ENCODE results near the gene SPATA2L.

Gene SPATA2L, protein sequence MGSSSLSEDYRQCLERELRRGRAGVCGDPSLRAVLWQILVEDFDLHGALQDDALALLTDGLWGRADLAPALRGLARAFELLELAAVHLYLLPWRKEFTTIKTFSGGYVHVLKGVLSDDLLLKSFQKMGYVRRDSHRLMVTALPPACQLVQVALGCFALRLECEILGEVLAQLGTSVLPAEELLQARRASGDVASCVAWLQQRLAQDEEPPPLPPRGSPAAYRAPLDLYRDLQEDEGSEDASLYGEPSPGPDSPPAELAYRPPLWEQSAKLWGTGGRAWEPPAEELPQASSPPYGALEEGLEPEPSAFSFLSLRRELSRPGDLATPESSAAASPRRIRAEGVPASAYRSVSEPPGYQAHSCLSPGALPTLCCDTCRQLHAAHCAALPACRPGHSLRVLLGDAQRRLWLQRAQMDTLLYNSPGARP

DNA sequence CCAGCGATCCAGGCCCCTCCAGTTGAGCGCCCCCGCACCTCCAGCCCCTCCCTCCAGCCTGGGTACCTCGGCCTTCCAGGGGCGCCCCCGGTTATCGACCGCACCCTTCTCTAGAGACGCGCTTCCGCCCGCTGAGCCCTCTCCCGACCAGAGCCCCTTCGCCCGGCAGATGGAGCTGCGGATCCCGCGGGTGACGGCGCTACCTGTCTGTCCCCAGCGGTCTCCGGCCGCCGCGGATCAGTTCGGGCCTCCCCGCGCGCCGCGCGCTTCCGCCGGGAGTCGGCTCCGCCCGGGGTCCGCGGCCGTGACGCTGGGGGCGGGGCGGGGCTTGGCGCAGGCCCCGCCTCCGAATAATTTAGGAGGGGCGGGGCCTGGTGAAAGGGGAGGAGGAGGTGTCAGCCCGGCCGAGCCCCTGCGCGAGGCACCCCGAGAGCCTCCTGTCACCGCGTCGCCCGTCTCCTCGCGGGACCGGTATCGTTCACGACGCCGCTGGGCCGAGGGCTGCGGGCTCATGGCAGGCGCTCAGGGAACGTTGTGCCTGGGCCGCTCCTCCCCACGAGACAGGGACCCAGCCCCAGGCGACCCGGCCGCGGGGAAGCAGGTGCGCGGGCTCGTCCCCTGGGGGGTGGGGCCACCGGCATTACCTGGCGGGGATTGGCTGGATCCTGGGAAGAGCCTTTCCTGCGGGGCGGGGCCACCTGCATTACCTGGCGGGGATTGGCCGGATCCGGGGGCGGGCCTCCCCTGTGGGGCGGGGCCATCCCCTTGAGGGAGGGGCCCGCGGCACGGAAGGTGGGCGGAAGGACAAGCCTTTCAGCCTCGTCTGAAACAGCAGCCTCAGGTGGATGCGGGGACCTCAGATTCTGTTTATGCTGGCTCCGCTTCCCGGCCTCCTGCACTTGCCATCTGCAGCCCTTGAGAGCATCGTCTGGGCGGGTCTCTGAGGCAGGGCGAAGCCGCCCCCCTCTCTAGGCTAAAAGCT is at the start of gene SPATA2L:
Gene SPATA2L (minus strand): TSS at position 281 of the 982 bp plus-strand sequence. CDS start 473 bp downstream, outside the sequence.
- peak; percentile 92 to 95 for DNase-seq (ENCODE audit: low read depth in 2 of 2)

DNA sequence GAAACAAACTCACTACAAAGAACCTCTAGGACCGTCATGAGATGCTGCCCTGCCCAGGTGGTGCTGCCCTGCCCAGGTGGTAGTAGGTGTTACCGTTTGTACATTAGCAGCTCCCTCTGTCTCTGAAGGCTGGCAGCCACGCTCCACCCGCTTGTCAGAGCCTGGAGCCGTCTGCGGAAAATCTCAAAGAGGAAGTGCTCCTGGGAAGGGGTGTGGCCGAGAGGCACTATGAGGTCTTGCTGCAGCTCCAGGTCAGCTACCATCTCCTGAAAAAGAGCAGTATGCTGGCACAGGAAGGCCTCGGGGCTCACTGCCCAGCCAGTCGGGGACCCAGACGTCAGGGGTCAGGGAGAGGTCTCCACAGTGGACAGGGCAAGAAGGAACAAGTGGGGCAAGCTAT is 48.1 kb upstream of the SPATA2L start:
- DNase-seq (ENCODE audit: low read depth in 2 of 2) = no peak

DNA sequence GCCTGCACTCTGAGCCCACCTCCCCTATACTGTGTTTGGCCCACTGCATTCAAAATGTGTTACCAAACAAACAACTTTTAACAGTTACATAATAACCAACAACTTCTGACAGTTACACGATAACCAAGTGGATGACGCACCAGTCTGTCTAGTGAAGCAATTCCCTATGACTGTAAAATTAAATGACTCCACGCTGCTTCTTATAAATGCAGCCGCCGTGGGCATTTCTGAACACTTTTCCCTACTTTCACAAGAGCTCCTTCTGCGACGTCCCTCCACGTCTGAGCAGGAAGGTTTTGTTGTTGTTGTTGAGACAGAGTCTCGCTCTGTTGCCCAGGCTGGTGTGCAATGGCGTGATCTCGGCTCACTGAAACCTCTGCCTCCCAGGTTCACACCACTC is 47.4 kb upstream of the SPATA2L start:
- DNase-seq (ENCODE audit: low read depth in 2 of 2) = no peak

DNA sequence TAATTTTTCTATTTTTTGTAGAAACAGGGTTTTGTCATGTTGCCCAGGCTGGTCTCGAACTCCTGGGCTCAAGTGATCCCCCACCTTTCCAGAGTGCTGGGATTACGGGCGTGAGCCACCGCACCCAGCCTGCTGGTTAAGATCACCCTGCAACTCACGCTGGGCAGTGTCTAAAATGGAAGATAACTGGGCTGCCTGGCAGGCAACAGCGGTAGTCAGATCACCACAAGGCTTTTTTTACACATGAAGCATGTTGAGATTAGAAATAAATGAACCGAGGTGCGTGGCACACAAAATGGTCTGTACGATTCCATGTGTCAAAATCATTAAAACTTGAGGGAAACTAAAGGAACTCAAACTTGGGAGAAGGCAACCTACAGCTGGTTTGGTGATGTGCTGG is 46.6 kb upstream of the SPATA2L start:
- DNase-seq (ENCODE audit: low read depth in 2 of 2) = no peak

DNA sequence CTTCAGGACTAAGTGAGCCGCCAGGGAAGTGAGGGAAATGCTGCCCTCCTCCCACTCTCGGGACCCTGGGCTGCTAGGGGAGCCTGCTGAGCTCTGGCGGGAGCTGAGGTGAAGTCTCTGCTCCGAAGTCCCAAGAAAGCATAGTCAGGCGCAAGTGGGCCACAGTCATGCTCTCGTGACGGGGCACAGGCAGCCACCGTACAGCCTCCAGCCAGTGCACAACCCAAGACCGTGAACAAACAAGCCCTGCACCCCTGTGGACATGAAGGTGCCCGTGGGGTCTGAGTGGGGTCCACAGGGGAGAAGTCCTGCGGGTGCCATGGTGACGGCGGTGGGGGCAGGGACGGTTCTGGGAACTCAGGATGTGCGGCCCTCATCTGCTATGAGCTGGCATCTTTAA is 44.5 kb upstream of the SPATA2L start:
- no peak for DNase-seq (ENCODE audit: low read depth in 2 of 2)

DNA sequence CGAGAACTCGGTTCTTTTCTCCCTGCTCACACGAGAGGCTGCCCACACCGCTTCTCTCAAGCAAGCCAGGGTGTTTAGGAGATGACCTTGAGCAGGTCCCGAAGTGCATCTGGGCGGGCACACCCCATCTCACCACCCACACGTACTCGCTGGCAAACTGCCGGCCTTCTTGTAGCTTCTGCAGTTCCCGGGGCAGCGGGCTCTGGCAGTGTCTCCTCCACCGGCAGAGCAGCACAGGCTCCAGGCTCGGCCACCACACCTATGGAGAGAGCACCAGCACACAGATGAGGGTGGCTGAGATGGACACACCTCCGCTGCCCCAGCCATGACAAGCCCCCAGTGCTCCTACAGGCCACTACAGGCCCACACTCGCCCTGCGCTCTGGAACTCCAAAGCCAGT is 43.3 kb upstream of the SPATA2L start:
- no peak for DNase-seq (ENCODE audit: low read depth in 2 of 2)

DNA sequence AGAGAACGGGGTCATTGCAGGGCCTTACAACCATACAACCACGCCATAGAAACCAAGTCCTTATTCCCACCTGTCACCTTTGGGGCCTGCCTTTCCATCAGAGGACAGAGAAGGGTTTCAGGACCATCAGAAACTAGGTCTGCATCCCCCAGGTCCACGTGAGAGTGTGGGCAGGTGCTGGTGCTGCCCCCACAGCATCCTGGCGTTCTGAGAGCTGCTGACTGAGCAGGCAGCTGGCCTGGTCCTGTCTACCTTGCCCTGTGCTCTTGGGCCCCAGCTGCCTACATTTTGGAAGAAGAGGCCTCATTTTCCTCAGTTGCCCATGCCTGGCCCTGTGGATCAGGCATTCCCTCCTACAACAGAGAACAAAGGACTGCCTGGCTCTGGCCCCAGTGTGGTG is 41.4 kb upstream of the SPATA2L start:
- no peak for DNase-seq (ENCODE audit: low read depth in 2 of 2)

DNA sequence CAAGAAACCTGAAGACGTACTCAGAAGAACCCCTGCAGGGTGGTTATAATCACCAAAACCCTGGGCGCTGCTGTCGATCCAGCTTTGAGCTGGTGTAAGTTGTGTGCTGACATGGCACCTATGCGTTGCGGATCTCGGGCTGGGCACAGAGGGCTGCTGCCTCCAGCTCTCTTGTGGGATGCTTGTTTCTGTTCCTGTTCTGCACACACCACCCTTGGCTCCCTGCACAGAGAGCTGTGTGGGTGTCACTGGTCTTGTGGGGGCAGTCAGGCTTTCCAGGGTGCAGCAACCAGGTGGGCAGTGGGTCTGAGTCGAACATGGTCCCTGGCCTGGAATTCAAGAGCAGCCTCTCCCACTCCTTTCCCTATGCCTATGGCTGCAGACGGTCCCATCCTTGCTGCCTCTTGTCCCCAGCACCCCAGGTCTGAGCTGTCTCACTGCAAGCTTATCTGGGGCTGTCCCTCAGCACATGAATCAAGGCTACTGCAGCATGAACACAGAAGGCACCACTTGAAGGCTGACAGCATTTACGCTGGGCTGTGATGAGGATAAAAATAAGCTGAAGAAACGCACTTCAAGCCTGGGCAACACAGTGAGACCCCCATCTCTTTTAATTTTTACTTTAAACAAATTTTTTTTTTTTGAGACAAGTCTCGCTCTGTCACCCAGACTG is 40.0 kb upstream of the SPATA2L start:
- no peak for DNase-seq (ENCODE audit: low read depth in 2 of 2)

DNA sequence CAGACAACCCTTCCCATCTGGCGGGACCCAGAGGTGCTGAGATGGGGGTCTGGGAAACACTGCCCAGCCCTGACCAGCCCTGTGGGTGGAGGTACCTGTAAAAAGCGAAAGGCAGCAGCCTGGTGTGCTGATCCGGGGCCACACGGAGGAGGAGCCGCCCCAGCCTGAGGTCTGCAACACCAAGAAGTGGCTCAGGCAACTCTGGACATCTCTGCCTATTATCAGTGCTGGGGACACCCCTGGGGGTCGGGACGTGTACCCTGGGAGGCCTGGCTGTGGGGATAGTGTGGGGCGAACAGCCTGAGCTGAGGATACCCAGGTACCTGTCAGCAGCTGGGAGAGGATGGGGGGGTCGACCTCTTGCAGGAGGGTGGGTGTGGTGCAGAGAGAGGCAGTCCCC is 37.9 kb upstream of the SPATA2L start:
- no peak for DNase-seq (ENCODE audit: low read depth in 2 of 2)

DNA sequence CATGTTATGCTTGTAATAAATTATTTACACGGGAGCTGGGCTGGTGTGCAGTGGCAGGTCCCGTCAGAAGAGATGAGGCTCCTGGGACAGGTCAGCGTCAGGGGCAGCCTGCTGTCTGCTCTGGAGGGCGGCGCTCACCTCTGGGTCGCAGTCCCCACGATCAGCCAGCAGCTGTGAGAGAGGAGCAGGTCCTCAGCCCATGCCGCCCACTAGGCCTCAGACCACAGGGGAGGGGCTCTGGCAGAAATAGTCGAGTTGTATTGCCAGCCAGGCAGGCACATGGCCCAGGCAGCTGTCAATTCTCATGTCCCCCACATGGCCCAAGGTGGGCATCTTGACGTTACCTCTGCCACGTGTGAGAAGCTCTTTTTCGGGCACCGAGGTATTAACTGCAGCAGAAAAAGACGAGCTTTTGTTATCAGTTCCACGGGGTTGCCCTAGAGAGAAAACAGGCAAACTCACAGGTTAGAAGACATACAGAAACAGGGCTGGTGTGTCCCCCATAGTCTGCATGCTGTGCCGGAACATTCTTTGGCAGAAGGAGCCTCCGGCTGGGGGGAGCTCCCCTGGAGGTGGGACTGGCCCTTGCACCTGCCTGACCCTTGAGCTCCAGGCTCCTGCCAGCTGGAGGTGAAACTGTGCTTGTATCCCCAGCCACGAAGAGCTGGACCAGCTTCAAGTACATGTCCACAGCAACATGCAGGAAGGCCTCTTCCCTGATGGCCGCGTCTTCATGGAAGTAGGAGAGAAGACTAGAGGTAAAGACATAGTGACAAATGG is 37.2 kb upstream of the SPATA2L start:
- no peak for DNase-seq (ENCODE audit: low read depth in 2 of 2)

DNA sequence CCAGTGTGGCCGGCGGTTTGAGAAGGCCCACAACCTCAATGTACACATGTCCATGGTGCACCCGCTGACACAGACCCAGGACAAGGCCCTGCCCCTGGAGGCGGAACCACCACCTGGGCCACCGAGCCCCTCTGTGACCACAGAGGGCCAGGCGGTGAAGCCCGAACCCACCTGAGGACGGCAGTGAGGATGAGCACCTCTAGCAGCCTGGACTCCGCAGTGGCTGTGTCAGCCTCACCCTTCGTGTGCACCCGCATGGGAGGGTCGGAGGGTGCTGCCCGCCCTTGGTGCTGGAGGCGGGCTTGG is 36.5 kb upstream of the SPATA2L start:
- no peak for DNase-seq (ENCODE audit: low read depth in 2 of 2)

DNA sequence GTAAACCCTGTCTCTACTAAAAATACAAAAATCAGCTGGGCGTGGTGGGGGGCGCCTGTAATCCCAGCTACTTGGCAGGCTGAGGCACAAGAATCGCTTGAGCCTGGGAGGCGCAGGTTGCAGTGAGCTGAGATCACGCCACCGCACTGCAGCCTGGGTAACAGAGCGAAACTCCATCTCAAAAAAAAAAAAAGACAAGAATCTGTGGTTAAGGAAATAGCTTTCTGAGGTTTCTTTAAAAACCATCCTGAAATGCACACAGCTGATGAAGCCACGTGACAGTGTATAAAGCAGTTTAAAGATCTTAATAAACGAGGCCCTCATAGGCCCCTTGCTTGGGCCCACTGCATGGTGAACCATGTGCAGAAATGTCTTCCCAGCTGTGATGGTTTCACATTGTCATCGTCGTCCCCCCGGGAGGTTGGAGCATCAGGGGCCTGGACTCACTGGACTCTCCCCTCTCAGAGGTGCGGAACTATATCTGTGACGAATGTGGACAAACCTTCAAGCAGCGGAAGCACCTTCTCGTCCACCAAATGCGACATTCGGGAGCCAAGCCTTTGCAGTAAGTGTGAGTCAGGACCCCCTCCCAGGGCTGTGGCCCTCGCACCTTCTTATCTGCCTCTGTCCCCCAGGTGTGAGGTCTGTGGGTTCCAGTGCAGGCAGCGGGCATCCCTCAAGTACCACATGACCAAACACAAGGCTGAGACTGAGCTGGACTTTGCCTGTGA is 36.0 kb upstream of the SPATA2L start:
- no peak for DNase-seq (ENCODE audit: low read depth in 2 of 2)

DNA sequence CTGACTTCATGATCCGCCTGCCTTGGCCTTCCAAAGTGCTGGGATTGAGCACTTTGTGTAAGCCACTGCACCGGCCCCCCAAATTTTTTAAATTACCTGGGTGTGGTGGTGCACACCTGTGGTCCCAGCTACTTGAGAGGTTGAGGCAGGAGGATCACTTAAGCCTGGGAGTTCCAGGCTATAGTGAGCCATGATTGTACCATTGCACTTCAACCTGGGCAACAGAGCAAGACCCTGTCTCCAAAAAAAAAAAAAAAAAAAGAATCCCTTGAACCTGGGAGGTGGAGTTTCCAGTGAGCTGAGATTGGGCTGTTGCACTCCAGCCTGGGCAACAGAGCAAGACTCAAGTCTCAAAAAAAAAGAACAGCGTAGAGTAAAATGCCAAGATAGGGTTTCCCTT is 35.0 kb upstream of the SPATA2L start:
- DNase-seq (ENCODE audit: low read depth in 2 of 2) = no peak

DNA sequence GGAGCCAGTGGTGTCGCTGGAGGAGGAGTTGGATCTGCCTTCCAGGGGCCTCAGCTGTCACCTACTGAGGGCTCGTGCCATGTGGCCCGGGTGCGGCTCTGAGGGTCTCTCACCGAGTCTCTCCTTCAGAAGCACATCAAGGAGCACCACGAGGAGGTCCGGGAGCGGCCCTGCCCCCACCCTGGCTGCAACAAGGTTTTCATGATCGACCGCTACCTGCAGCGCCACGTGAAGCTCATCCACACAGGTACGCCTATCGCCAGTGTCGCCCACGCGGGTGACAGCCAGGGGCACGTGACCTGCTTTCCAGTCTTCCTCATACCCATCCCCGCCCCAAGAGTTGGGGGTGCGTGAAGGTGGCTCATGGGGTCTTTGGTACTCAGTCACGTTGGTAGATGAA is 32.3 kb upstream of the SPATA2L start:
- DNase-seq (ENCODE audit: low read depth in 2 of 2) = no peak

DNA sequence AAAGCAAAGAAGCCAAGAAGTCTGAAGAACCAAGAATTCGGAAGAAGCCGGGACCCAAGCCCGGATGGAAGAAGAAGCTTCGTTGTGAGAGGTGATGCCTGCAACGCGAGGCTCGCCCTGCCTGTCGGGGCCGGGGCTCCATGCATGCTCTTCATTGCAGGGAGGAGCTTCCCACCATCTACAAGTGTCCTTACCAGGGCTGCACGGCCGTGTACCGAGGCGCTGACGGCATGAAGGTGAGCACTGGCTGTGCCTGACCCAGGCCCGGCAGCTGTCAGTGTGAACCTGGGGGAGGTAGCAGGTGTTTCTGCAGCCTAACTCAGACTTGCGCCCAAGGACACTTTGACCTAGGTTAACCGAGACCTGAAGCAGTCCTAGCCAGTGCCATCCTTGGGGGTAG is 31.8 kb upstream of the SPATA2L start:
- no peak for DNase-seq (ENCODE audit: low read depth in 2 of 2)

DNA sequence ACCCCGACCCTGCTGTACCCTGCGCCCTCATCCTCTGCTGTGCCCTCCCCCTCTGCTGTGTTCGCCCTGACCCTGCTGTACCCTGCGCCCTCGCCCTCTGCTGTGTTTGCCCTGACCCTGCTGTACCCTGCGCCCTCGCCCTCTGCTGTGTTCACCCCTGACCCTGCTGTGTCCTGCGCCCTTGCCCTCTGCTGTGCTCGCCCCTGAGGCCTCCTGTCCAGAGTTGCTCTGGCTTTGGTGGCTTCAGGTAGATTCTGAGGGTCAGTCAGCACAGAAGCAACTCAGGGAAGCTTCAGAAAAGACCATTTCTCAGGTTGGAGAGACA is 31.4 kb upstream of the SPATA2L start:
- no peak for DNase-seq (ENCODE audit: low read depth in 2 of 2)

DNA sequence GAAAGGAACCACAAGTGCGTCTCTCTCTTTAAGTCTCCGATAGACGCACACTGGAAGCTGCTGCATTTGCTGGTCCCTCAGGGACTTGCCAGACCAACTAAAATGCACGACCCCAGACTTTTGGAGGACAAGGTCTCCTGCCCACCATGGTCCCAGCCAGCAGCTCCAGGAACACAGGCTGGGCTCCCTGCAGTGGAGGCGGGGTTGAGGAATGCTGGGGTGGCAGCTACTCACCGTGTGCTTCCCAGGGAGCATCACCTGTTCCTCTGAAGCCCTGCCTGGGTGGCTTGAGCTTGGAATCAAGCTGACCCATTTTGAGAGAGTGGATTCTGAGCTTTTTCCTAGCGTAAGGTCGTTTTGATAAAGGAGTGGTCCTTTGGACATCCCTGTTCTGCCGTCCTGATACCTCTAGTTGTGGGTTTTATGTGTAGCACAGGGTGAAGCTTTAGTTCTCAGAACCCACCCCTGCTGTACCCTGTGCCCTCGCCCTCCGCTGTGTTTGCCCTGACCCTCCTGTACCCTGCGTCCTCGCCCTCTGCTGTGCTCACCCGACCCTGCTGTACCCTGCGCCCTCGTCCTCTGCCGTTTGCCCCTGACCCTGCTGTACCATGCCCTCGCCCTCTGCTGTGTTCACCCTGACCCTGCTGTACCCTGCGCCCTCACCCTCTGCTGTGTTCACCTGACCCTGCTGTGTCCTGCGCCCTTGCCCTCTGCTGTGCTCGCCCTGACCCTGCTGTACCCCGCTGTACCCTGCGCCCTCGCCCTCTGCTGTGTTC is 30.8 kb upstream of the SPATA2L start:
- no peak for DNase-seq (ENCODE audit: low read depth in 2 of 2)

DNA sequence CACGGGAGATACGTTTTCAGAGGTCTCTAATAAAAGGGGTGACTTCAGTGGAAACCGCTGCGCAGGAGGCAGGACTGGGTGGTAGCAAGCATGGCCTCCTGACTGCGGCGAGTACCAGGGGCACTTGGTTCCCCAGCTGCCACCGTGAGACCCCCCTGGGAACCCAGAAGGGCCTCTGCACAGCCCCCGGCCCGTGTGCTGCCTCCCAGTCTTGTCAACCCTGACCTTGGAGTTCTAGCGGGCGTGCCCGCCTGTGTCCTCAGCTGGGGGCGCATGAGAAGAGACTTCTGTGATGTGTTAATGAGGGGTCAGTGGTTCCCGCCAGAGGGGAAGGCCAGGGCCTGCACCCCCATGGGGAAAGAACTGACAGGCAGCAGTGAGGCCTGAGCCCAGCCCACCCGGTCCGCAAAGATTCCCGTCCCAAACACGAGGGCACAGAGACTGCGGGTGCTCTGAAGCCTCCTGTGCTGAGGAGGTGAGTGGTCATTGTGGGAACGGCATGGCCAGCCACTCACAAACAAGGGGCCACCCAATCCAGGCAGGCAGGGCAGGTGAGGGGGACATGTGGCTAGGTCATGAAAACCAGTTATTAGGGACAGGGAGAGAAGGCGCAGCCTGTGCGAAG is 29.2 kb upstream of the SPATA2L start:
- no peak for DNase-seq (ENCODE audit: low read depth in 2 of 2)

DNA sequence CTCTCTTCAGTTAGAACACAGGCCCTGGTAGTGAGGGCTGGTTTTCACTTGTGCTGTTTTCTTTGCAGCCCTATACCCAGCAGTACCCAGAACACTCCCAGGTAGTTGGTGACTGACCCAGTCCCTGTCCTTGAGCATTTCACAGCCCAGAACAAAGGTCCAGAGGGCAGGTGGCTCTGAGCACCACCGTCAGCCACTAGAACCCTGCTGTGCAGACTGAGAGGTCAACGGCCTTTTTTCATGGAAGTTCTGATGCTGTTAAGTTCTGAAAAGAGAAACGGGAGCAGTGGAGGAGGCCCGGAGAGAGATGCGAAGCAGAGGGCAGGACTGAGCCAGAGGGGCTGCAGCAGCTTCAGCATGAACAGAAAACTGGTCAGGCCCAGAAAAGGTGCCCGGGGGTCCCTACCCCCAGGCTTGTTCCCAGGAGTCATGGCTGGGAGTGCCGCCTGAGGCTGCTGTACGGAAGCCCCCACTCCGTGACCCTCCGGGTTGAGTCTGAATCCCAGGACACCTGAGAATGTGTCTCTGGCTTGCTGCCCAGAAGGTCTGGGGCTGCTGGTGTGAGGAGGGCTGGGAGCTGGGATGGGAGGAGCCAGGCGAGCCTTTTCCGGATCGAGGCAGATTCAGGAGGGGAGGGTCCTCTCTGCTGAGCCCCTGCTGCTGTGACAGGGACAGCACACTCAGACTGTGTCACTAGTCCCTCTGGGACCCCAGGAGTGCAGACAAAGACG is 28.5 kb upstream of the SPATA2L start:
- no peak for DNase-seq (ENCODE audit: low read depth in 2 of 2)
